ENCODE data around the gene RPS26. TPM values are rescaled to one million over a fixed set of nuclear protein-coding genes. Genes with fewer than 3 reads are reported as not detected.

Gene RPS26
- total and polyA plus RNA-seq, 2 of the 13 experiments (the other 11 are each of a cell fraction or from before 2014, with no cell fraction given) = 150 to 421 TPM

DNA sequence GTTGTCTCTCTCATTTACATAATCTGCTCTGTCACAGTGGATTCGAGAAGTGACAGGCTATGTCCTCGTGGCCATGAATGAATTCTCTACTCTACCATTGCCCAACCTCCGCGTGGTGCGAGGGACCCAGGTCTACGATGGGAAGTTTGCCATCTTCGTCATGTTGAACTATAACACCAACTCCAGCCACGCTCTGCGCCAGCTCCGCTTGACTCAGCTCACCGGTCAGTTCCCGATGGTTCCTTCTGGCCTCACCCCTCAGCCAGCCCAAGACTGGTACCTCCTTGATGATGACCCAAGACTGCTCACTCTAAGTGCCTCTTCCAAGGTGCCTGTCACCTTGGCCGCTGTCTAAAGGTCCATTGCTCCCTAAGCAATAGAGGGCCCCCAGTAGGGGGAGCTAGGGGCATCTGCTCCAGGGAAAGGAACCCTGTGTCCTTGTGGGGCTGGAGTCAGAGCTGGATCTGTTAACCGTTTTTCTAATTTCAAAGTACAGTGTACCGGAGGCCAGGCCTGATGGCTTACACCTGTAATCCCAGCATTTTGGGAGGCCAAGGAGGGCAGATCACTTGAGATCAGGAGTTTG is 43.3 kb downstream of the RPS26 start (continued):
- TF ChIP-seq GATA4 (IDR thresholded peaks at IDR 0.05; ENCODE audit: borderline replicate concordance, low read depth) = no peak
- no peak for TF ChIP-seq SNAPC4 (CRISPR knock-in tag; IDR thresholded peaks at IDR 0.05)
- no peak for TF ChIP-seq ZNF33A (CRISPR knock-in tag; IDR thresholded peaks at IDR 0.05; ENCODE audit: borderline replicate concordance)
- no peak for TF ChIP-seq NCOA5 (CRISPR knock-in tag; IDR thresholded peaks at IDR 0.05)
- TF ChIP-seq YY1 (IDR thresholded peaks at IDR 0.05; ENCODE audit: insufficient read depth, insufficient replicate concordance, low read depth, low read length) = no peak
- no peak for TF ChIP-seq HDAC6 (IDR thresholded peaks at IDR 0.05; ENCODE audit: low read depth, low read length)
- TF ChIP-seq HNRNPUL1 (IDR thresholded peaks at IDR 0.05; ENCODE audit: low read depth, low read length) = no peak
- no peak for TF ChIP-seq RARA (CRISPR knock-in tag; IDR thresholded peaks at IDR 0.05)
- 0 out of 2 replicates have a peak, but pooled peaks have one; percentile 16 for TF ChIP-seq RAD21 (CRISPR knock-in tag; IDR thresholded peaks at IDR 0.05)
- TF ChIP-seq ZNF546 (CRISPR knock-in tag; conservative IDR thresholded peaks at IDR 0.05) = no peak
- TF ChIP-seq ELF4 (CRISPR knock-in tag; IDR thresholded peaks at IDR 0.05; ENCODE audit: borderline replicate concordance) = no peak
- TF ChIP-seq ZNF674 (CRISPR knock-in tag; IDR thresholded peaks at IDR 0.05; ENCODE audit: low read depth) = no peak
- TF ChIP-seq SCMH1 (CRISPR knock-in tag; IDR thresholded peaks at IDR 0.05; ENCODE audit: borderline replicate concordance) = no peak
- no peak for TF ChIP-seq ZSCAN20 (CRISPR knock-in tag; IDR thresholded peaks at IDR 0.05; ENCODE audit: borderline replicate concordance)
- no peak for TF ChIP-seq MAFF (IDR thresholded peaks at IDR 0.05; ENCODE audit: low read depth, low read length)
- TF ChIP-seq, protein P1, sequence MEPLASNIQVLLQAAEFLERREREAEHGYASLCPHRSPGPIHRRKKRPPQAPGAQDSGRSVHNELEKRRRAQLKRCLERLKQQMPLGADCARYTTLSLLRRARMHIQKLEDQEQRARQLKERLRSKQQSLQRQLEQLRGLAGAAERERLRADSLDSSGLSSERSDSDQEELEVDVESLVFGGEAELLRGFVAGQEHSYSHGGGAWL (CRISPR knock-in tag; IDR thresholded peaks at IDR 0.05) = no peak
- TF ChIP-seq, protein P2, sequence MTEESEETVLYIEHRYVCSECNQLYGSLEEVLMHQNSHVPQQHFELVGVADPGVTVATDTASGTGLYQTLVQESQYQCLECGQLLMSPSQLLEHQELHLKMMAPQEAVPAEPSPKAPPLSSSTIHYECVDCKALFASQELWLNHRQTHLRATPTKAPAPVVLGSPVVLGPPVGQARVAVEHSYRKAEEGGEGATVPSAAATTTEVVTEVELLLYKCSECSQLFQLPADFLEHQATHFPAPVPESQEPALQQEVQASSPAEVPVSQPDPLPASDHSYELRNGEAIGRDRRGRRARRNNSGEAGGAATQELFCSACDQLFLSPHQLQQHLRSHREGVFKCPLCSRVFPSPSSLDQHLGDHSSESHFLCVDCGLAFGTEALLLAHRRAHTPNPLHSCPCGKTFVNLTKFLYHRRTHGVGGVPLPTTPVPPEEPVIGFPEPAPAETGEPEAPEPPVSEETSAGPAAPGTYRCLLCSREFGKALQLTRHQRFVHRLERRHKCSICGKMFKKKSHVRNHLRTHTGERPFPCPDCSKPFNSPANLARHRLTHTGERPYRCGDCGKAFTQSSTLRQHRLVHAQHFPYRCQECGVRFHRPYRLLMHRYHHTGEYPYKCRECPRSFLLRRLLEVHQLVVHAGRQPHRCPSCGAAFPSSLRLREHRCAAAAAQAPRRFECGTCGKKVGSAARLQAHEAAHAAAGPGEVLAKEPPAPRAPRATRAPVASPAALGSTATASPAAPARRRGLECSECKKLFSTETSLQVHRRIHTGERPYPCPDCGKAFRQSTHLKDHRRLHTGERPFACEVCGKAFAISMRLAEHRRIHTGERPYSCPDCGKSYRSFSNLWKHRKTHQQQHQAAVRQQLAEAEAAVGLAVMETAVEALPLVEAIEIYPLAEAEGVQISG (CRISPR knock-in tag; IDR thresholded peaks at IDR 0.05) = 0 out of 2 replicates have a peak, but pooled peaks have one; percentile 25
- TF ChIP-seq, protein P3, sequence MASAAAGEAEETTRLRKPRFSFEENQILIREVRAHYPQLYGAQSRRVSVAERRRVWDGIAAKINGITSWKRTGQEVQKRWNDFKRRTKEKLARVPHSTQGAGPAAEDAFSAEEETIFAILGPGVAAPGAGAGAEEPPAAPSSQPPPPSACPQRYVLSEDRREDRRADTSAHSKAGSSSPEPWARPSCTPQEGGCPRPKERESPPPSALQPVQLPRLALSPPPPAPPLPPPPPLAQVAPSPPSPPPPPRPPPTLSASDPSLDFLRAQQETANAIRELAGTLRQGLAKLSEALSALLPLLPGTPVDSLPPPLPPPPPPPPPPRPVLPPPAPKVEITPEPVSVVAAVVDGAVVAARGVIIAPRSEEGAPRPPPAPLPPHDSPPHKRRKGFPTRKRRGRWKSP (CRISPR knock-in tag; IDR thresholded peaks at IDR 0.05) = no peak
- TF ChIP-seq, protein P4, sequence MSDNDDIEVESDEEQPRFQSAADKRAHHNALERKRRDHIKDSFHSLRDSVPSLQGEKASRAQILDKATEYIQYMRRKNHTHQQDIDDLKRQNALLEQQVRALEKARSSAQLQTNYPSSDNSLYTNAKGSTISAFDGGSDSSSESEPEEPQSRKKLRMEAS (IDR thresholded peaks at IDR 0.05) = no peak
- no peak for TF ChIP-seq ZNF788 (CRISPR knock-in tag; IDR thresholded peaks at IDR 0.05; ENCODE audit: borderline replicate concordance)
- TF ChIP-seq ZNF333 (CRISPR knock-in tag; IDR thresholded peaks at IDR 0.05; ENCODE audit: borderline replicate concordance) = no peak
